ENCODE data around the gene ZNF43.
"Not testable (repeated sequence)": the region's sequence is repeated elsewhere in the genome, so short reads cannot be mapped to it uniquely, and the experiment has no call there.

ZNF43 gene

GRCh38 chr19:21767065-21767800 is 68.7 kb downstream of the ZNF43 start, which contains the start of gene ZNF100:
Gene ZNF100, minus strand, starts transcription at chr19:21767579. Its CDS starts 150 bp downstream, at chr19:21767429.
- peak; percentile 63 for TF ChIP-seq ZFX (IDR thresholded peaks at IDR 0.05)
- TF ChIP-seq, protein P1, sequence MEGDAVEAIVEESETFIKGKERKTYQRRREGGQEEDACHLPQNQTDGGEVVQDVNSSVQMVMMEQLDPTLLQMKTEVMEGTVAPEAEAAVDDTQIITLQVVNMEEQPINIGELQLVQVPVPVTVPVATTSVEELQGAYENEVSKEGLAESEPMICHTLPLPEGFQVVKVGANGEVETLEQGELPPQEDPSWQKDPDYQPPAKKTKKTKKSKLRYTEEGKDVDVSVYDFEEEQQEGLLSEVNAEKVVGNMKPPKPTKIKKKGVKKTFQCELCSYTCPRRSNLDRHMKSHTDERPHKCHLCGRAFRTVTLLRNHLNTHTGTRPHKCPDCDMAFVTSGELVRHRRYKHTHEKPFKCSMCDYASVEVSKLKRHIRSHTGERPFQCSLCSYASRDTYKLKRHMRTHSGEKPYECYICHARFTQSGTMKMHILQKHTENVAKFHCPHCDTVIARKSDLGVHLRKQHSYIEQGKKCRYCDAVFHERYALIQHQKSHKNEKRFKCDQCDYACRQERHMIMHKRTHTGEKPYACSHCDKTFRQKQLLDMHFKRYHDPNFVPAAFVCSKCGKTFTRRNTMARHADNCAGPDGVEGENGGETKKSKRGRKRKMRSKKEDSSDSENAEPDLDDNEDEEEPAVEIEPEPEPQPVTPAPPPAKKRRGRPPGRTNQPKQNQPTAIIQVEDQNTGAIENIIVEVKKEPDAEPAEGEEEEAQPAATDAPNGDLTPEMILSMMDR (conservative IDR thresholded peaks at IDR 0.05) = no peak
- peak within 1 kb of the TSS; percentile 82 for H3K27ac ChIP-seq

DNA sequence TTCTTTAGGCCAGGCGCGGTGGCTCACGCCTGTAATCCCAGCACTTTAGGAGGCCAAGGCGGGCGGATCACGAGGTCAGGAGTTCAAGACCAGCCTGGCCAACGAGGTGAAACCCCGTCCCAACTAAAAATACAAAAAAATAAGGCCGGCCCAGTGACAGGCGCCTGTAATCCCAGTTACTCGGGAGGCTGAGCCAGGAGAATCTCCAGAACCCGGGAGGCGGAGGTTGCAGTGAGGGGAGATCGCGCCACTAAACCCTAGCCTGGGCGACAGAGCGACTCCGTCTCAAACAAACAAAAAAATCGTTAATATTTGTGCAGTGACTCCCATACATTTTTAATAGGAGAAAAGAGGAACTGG is 69.3 kb downstream of the ZNF43 start:
- H3K27ac ChIP-seq = peak overlapping the region; percentile 82

DNA sequence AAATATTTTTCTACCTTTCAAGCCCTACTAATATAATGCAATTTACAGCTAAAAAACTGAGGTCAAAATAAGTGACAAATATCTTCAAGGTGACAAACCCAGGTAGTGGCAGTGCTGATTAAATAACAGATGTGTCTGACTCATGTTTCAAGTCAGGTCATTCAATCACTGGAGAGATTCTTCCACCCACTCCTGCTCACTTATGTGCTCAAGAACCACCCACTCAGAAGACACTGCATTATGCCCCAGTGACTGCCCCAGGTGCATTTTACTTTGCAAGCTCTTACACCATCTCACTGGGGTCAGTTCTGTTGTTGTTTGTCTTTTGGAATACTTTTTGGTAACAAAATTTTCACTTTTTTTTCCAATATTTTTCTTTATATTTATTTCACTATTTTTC is 70.8 kb downstream of the ZNF43 start:
- TF ChIP-seq ZFX (IDR thresholded peaks at IDR 0.05) = no peak
- TF ChIP-seq, protein P1 (conservative IDR thresholded peaks at IDR 0.05) = no peak
- no peak overlapping the region for H3K27ac ChIP-seq

DNA sequence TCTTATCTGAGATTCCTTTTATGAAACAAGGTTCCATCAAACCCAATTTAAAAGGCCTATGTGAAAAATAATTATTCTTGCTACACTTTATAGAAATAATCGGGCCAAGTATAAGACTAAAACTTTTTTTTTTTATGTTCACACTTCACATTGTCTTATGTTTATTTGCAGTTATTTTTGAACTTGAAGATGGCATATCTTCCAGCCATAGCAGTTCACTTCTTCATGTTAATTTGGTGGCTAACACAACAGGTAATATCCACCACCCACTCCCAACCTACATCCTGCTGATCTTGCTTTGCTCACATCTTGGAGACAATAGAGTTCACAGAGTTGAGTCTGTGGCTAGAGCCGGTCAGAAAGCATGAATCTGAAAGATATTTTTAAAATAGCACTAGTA is 74.4 kb downstream of the ZNF43 start:
- not testable (repeated sequence) for H3K27ac ChIP-seq

- TF ChIP-seq, protein P1 (conservative IDR thresholded peaks at IDR 0.05) = 0 out of 2 replicates have a peak, but pooled peaks have one; percentile 6
- TF ChIP-seq ZFX (IDR thresholded peaks at IDR 0.05) = no peak
- no peak overlapping the region for H3K27ac ChIP-seq
Measured at GRCh38 chr19:21758296-21758695, 77.7 kb downstream of the ZNF43 start.

- H3K27ac ChIP-seq = not testable (repeated sequence)
Measured at GRCh38 chr19:21755555-21755954, 80.4 kb downstream of the ZNF43 start.

Measured in C4-2B (cell line).